ENCODE data around the gene ANKRD55. TPM values are rescaled to one million over a fixed set of nuclear protein-coding genes. Genes with fewer than 3 reads are reported as not detected.
A peak's percentile ranks its signal among the peaks of the same experiment; 100 is the strongest.

ANKRD55 gene
- total and polyA plus RNA-seq, 2 donors (not counting 3 experiments of a cell fraction or from before 2014, with no cell fraction given), result 1.4 to 2.1 TPM

DNA sequence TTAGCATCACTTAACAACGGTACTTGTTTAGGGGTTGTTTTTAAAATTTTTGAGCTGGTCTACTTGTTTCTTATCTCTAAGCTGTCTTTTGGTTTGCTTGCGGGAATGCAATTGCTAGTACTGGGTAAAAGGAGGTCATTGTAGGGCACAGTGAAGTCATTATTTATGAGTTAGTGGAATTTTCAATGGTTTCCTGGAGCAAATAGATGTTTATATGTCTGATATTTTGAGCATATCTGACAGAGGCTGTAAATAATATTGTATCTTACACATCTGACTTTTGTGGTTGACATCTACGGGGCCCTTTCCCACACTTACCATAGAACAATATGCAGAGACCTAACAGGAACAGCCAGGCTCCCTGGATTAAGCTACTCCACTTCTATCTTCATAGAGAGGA, 147.9 kb downstream of the ANKRD55 start:
- TF ChIP-seq GATA2 (IDR thresholded peaks at IDR 0.05; ENCODE audit: insufficient read depth, insufficient read length, low read depth, low read length) (peak; percentile 71), POLR2A (IDR thresholded peaks at IDR 0.05; ENCODE audit: low read depth, low read length) (peak; percentile 17), FOS (IDR thresholded peaks at IDR 0.05; ENCODE audit: borderline replicate concordance, insufficient read depth, low read length) (peak; percentile 4), POLR2AphosphoS5 (IDR thresholded peaks at IDR 0.05; ENCODE audit: insufficient read depth, low read depth, low read length) (peak; percentile 55), MYC (IDR thresholded peaks at IDR 0.05; ENCODE audit: low read depth, low read length) (no peak), EZH2 (IDR thresholded peaks at IDR 0.05; ENCODE audit: borderline replicate concordance, low read depth, low read length, severe bottlenecking) (no peak), JUN (IDR thresholded peaks at IDR 0.05; ENCODE audit: borderline replicate concordance, insufficient read depth, insufficient read length, low read depth) (no peak)
- TF ChIP-seq, protein P1, sequence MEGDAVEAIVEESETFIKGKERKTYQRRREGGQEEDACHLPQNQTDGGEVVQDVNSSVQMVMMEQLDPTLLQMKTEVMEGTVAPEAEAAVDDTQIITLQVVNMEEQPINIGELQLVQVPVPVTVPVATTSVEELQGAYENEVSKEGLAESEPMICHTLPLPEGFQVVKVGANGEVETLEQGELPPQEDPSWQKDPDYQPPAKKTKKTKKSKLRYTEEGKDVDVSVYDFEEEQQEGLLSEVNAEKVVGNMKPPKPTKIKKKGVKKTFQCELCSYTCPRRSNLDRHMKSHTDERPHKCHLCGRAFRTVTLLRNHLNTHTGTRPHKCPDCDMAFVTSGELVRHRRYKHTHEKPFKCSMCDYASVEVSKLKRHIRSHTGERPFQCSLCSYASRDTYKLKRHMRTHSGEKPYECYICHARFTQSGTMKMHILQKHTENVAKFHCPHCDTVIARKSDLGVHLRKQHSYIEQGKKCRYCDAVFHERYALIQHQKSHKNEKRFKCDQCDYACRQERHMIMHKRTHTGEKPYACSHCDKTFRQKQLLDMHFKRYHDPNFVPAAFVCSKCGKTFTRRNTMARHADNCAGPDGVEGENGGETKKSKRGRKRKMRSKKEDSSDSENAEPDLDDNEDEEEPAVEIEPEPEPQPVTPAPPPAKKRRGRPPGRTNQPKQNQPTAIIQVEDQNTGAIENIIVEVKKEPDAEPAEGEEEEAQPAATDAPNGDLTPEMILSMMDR (IDR thresholded peaks at IDR 0.05; ENCODE audit: extremely low read depth in 1 of 2, insufficient read depth in 1 of 2, low read depth in 1 of 2, low read length in 2 of 2), result no peak
- TF ChIP-seq, protein P2, sequence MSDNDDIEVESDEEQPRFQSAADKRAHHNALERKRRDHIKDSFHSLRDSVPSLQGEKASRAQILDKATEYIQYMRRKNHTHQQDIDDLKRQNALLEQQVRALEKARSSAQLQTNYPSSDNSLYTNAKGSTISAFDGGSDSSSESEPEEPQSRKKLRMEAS (IDR thresholded peaks at IDR 0.05; ENCODE audit: insufficient read depth, insufficient read length), result no peak
- dilution Hi-C loops (cut with MboI; ENCODE audit: extremely low pct_ligation_motif_present, low sequenced_read_pairs) (no loop called here), intact Hi-C loops (cut with micrococcal nuclease) (loop anchor here (1.0 kb wide), 1 partner anchor 105 kb away; no protein-coding TSS in a partner anchor)
- no peaks in the 10 kb centered on the region for H3K9me1 ChIP-seq (replicated peaks; ENCODE audit: control insufficient read depth, extremely low read depth, insufficient read depth, low read length)
- H2AFZ ChIP-seq (ENCODE audit: low read depth, low read length), result peak overlapping the region; percentile 66
- no peaks in the 10 kb centered on the region for H3K27me3 ChIP-seq (ENCODE audit: control insufficient read depth in 2 of 2, insufficient read depth in 2 of 2, low read length in 2 of 2)
- H3K4me2 ChIP-seq (ENCODE audit: insufficient read depth, low read length), result peak overlapping the region; percentile 75
- H3K9ac ChIP-seq (replicated peaks; ENCODE audit: extremely low read depth, insufficient read depth, low read length), result no peak overlapping the region
- no peaks in the 10 kb centered on the region for H3K79me2 ChIP-seq (ENCODE audit: control insufficient read depth, insufficient read depth, low read length)
- H3K36me3 ChIP-seq (ENCODE audit: control insufficient read depth in 2 of 2, extremely low read depth in 1 of 2, insufficient read depth in 2 of 2, low read length in 2 of 2), result no peaks in the 10 kb centered on the region
- H3K4me3 ChIP-seq (replicated peaks in 1 of 3; ENCODE audit: insufficient read depth in 1 of 3, low read depth in 1 of 3, low read length in 3 of 3), result no peak overlapping the region
- H3K4me1 ChIP-seq (ENCODE audit: control insufficient read depth, extremely low read depth, insufficient read depth, low read length), result peaks cover 15% of the 10 kb centered on the region
- no peaks in the 10 kb centered on the region for H4K20me1 ChIP-seq (replicated peaks; ENCODE audit: control insufficient read depth, extremely low read depth, insufficient read depth, low read length)
- H3K27ac ChIP-seq (ENCODE audit: insufficient read depth, low read depth, low read length), result peak overlapping the region; percentile 53
- no TSS peak for BruUV-seq (replicated peaks)
- ChIA-PET CTCF (interaction anchor here (0.7 to 1.6 kb wide), 6 partner anchors 18 to 149 kb away, joined by 3 to 5 read pairs (median 3); no protein-coding TSS in a partner anchor), POLR2A (interaction anchor here (0.5 to 1.3 kb wide), 3 partner anchors 89 to 102 kb away, joined by 3 to 5 read pairs (median 4); partner anchors contain the start of gene IL6ST)
- DNase-seq (ENCODE audit: low read depth, low spot score) (peak; percentile 88), FAIRE-seq (peak; percentile 77)
- no peaks in the 10 kb centered on the region for H3K9me3 ChIP-seq (replicated peaks; ENCODE audit: control insufficient read depth, insufficient read depth, low read length)

Measured in endothelial cell of umbilical vein (primary cell).